Stimulated activated CD8-positive, alpha-beta memory T cell treated with anti-CD3 and anti-CD28 coated beads, Interleukin-7, amount 100 ng/mL, for 24 hours (primary cell): Measurements from ENCODE around the gene TAF1D.

ENCODE experiments used
- DNase-seq: peaks from one replicate; pipeline ENCODE4 v3.0.0-alpha.2; 2020; ENCODE audit warnings: low read depth

Gene TAF1D

GRCh38 chr11:93720522-93720921 is 20.8 kb downstream of the TAF1D start:
- DNase-seq: no peak

- DNase-seq: no peak
Observed at GRCh38 chr11:93719310-93719709, 22.0 kb downstream of the TAF1D start.

GRCh38 chr11:93718057-93718563 is 23.2 kb downstream of the TAF1D start:
- no peak for DNase-seq

GRCh38 chr11:93717501-93717900 is 23.8 kb downstream of the TAF1D start:
- DNase-seq: no peak

GRCh38 chr11:93715797-93716396 is 25.4 kb downstream of the TAF1D start:
- no peak for DNase-seq

GRCh38 chr11:93712678-93713077 is 28.6 kb downstream of the TAF1D start:
- no peak for DNase-seq

GRCh38 chr11:93710239-93710638 is 31.1 kb downstream of the TAF1D start:
- no peak for DNase-seq

GRCh38 chr11:93704237-93704636 is 37.1 kb downstream of the TAF1D start:
- DNase-seq: no peak

- DNase-seq: no peak
Observed at GRCh38 chr11:93700830-93701229, 40.5 kb downstream of the TAF1D start.

- no peak for DNase-seq
Observed at GRCh38 chr11:93697611-93698010, 43.7 kb downstream of the TAF1D start.

- DNase-seq: no peak
Observed at GRCh38 chr11:93694557-93694956, 46.7 kb downstream of the TAF1D start.

- DNase-seq: no peak
Observed at GRCh38 chr11:93694109-93694508, 47.2 kb downstream of the TAF1D start.

GRCh38 chr11:93689240-93689639 is 52.1 kb downstream of the TAF1D start:
- DNase-seq: no peak

- no peak for DNase-seq
Observed at GRCh38 chr11:93686812-93687211, 54.5 kb downstream of the TAF1D start.

GRCh38 chr11:93686226-93686625 is 55.1 kb downstream of the TAF1D start:
- no peak for DNase-seq
